H1 (cell line): ENCODE results near the gene SWT1. TPM values are rescaled to one million over a fixed set of nuclear protein-coding genes. Genes with fewer than 3 reads are reported as not detected.

ENCODE experiments used
- CTCF ChIP-seq, 3 experiments: IDR thresholded peaks; 1 replicate in 2 of 3; 2 replicates in 1 of 3; pipeline versions ENCODE4 v1.5.1 to v1.6.1; 2011; ENCODE audit warnings: low read length in 3 of 3, mild to moderate bottlenecking in 3 of 3, inconsistent platforms in 2 of 3, low read depth in 1 of 3, moderate library complexity in 1 of 3; ENCODE audit not compliant: insufficient read depth in 1 of 3; ENCODE audit errors: control extremely low read depth in 1 of 3
- HDAC2 ChIP-seq, 2 experiments: fragments of 300-600 bp in 1 of 2; sonication (generic) in 1 of 2; IDR thresholded peaks; 2 replicates each; pipeline ENCODE4 v1.6.1; 2011 to 2012; ENCODE audit warnings: low read depth in 2 of 2, low read length in 2 of 2, mild to moderate bottlenecking in 2 of 2, moderate library complexity in 2 of 2, borderline replicate concordance in 1 of 2, inconsistent platforms in 1 of 2
- polyA plus RNA-seq, 7 experiments: library from polyadenylated mRNA; depleted of rRNA in 3 of 7; stranded (reverse) in 5 of 7; unstranded in 2 of 7; fragments of >200 nt in 5 of 7; fragments of 200-250 nt in 2 of 7; gene quantifications; 1 replicate in 5 of 7; 2 replicates in 1 of 7; 4 replicates in 1 of 7; pipeline versions ENCODE4 v1.2.1 to v1.2.3, GENCODE V29; 2011 to 2013; ENCODE audit warnings: missing spikeins in 2 of 7, mixed read lengths in 2 of 7
- total RNA-seq: library from RNA; stranded (reverse); fragmentation: NEBNext Ultra II Directional; extraction: Animal tissue kit (Norgen Biotek cat#: 25700); gene quantifications from 2 replicates; pipeline ENCODE4 v1.2.1, GENCODE V29; 2021

Gene SWT1
- total and polyA plus RNA-seq, 2 of the 8 experiments (the other 6 are each of a cell fraction or from before 2014, with no cell fraction given), result 1.4 to 6.2 TPM

GRCh38 chr1:185158800-185159199 is 1.8 kb downstream of the SWT1 start (continued):
- TF ChIP-seq CTCF (IDR thresholded peaks at IDR 0.05; ENCODE audit: control extremely low read depth in 1 of 3, insufficient read depth in 1 of 3, low read depth in 1 of 3, low read length in 3 of 3), result no peak
- TF ChIP-seq HDAC2 (IDR thresholded peaks at IDR 0.05; ENCODE audit: borderline replicate concordance in 1 of 2, low read depth in 2 of 2, low read length in 2 of 2), result no peak
